NCI-H2029 treated with DMSO at 0.1 percent for 48 hours (cell line): Measurements from ENCODE around the gene RNH1.

Source experiments
- DNase-seq: peaks from one replicate; lab custom pipeline; 2025; lab: John Stamatoyannopoulos, UW

RNH1 gene

DNA sequence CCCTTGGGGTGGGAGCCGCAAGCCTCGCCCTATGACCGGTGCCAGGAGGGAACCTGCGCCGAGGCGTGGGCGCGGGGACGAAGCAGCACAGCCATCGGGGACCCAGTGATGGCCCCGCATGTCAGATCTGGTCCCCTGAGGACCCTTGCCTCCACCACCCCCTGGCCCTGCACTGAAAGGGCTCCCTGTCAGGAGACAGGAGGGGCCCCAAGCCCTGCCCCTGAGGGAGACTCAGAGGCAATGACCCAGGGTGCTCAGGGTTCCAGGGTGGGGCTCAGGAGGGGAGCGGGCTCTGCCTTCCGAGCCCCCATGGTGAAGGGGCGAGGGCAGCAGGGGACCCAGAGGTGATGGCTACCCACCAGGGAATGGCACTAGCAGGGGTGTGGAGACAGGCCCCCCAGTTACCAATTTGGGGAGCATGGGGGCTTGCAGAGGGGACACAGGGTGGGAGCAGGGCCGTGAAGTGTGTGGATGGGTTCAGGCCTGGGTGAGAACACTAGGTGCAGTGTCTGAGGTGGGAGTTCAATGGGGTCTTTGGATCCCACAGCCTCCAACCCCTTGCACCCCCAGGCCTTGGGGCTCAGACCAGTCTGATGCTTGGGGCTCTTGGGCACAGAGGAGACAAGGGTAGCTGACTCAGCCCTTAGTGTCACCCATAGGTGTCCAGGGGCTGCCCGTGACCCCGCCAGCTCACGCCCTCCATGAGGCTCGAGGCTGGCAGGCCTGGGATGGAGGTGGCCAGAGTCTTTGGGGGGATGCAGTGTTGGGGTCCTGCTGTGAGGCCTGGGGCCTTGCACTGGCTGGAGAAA lies 30.8 kb upstream of the RNH1 start:
- no peak for DNase-seq

DNA sequence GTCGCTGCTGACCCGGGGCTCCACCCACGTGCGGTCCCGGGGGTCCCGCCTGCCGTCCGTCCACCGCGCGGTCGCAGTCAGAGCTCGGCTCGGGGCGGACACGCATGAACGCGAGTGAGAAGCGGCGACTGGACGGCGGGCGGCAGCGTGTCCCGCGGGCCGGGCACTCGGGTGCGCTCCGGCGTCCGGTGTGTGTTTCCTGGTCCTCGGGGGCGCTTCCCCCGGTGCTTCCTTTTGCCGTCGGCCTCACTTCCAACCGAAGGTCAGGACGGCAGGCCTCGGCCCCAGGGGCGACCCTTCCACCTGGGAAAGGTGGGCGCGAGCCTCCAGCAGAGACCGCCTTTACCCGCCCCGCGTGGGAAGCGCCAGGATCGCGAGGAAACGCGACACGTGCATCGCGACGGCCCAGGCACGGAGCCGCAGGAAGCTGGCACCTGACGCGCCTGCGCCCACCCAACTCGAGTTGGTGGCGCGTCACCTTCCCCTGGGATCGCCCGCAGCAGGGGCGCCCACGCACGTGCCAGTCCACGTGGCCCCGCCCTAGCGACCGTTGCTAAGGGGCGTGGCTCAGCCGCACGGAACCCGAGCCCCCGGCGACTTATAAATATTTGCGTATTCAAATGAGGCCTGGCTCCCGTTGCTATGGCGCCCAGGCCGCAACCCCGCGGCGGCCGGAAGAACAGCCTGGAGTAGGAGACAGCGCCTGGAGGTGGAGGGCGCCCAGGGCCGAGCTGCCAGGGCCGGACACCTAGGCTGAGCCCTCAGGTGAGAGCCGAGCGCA lies 30.0 kb upstream of the RNH1 start, which contains the start of gene LRRC56:
LRRC56 (plus strand) TSS at position 687 of the 781 bp plus-strand sequence. CDS start 3,158 bp downstream, outside the sequence.
- DNase-seq = peak; percentile 63

DNA sequence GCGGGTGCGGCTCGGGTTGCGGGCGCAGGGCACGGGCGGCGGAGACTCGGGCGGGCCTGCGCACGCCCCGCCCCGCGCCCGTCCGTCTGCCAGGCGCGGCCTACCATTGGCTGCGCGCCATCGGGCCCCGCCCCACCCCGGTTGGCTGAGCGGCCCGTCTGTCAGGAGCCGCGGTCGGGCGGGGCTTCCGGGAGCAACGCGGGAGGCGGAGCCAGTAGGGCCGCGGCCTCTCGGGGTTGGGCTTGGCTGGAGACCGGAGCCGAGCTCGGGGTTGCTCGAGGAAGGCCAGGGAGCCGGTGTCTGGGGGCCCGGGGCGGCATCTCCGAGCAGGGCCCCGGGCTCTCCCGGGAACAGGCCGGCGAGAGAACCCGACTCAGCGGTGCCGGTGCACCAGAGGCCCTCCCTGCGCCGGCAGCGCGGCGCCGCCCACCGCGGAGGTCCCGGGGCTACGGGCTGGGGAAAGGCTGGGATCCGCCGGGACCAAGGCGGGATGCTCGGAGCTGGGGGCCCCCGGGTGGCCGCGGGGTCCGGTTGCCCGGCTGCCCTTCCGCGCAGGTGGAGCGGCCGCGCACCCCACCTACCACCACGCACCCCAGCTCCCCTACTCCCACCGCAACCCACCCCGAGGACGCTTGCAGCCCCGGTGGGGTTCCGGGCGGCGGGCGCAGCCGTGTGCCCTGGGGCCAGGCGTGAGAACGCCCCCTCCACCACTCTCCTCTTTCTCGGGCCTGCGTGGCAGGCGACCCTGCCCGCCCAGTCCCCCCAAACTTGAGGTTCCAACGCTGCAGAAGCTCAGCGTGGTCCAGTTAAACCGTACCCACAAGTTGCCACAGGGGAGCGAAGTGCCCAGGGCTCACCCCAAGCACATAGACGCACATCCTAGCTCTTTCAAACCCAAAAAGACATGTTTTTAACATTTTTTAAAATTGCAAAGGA lies 28.7 kb upstream of the RNH1 start, which contains the start of gene HRAS:
HRAS (minus strand) TSS at position 58 of the 936 bp plus-strand sequence.
- peak; percentile 57 for DNase-seq

DNA sequence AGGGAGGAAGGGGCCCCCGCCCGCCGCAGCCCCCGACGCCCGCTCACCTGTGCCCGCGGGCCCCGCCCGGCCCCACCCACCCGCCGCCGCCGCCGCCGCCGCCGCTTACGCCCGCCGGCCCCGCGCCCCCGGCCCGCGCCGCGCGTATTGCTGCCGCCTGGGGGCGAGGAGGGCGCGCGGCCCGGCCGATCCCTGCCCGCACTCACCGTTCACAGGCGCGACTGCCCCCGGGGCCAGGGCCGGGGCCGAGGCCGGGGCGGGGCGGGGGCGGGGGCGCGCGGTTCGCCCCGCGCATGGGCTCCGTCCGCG lies 28.1 kb upstream of the RNH1 start:
- DNase-seq = no peak

DNA sequence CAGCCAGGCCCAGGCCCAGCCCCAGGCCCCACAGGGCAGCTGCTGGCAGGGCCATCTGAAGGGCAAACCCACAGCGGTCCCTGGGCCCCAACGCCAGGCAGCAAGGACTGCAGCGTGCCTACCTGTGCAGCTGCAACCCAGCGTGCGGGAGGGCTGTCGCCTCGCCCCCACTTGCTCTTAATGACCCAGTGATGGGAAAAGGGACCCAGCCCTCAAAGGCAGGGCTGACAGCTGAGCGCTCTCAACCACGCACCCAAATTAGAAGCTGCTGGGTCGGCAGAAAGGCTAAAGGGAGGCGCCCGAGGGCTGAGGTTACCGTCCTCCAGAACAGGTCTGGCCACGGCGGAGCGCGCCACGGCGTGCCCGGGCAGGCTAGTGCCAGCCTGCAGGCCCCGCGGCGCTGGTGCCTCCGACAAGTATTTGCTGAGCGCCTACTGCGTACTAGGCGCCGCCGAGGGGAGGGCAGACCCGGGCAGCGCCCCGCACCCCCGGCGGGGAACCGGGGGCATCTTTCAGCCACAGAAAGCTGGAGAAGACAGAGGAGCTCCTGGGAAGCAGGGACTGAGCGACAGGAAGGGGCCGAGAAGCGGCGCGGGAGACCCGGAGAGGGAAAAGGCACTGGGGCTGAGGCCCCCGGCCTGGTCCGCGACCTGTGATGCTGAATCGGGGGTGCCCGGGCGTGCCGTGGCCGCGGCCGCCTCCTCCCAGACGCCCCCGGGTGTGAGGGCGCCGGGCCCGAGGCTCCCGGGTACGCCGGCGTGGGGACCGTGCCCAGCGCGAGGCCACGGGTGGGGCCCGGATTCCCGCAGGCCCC lies 27.6 kb upstream of the RNH1 start:
- no peak for DNase-seq

DNA sequence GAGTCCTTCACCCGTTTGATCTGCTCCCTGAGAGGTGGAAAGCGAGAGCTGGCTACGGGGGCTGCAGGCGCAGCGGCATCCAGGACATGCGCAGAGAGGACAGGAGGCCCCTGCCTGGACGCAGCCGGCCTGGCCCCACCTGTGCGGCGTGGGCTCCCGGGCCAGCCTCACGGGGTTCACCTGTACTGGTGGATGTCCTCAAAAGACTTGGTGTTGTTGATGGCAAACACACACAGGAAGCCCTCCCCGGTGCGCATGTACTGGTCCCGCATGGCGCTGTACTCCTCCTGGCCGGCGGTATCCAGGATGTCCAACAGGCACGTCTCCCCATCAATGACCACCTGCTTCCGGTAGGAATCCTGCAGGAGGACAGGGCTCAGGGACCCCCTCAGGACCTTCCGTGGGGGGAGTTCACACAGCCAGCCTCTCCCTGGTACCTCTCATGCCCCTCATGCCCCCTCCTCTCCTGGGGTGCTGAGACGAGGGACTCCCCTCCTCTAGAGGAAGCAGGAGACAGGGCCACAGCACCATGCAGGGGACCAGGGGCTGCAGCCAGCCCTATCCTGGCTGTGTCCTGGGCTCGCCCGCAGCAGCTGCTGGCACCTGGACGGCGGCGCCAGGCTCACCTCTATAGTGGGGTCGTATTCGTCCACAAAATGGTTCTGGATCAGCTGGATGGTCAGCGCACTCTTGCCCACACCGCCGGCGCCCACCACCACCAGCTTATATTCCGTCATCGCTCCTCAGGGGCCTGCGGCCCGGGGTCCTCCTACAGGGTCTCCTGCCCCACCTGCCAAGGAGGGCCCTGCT lies 26.7 kb upstream of the RNH1 start:
- DNase-seq = no peak

DNA sequence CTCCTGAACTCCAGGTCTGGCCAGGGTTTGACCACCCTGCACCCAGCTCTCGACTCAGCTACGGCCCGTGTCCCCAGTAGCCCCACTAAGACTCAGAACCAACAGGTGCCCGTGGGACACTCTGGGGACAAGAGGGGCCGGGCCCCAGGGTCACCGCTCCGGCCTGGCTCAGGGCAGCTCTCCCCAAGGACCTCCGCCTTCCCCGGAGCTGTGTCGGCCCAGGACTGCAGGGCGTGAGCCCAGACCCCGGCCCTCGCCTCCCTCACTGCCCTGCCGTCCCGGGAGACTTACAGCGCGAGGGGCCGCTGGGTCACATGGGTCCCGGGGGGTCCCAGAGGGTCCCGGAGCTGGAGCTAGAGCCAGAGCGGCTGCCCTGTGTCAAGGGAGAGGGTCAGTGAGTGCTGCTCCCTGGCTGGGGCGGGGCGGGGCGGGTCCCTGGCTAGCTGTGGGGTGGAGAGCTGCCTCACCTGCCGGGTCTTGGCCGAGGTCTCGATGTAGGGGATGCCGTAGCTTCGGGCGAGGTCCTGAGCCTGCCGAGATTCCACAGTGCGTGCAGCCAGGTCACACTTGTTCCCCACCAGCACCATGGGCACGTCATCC lies 26.0 kb upstream of the RNH1 start:
- DNase-seq = no peak

DNA sequence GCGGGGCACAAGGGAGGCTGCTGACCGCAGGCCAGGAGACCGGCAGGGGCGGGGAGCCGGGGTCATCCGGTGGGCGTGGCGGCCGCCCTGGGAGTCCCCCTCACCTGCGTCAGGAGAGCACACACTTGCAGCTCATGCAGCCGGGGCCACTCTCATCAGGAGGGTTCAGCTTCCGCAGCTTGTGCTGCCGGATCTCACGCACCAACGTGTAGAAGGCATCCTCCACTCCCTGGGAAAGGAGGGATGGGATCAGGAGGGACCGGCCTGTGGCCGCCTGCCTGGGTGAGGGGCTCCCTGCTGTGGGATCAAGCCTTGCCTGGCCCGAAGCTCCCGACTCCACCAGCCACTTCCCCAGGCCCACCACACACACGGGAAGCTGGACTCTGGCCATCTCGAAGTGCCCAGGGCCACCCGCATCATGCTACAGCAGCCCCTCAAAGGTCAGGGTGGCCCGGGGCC lies 25.5 kb upstream of the RNH1 start:
- DNase-seq = no peak

DNA sequence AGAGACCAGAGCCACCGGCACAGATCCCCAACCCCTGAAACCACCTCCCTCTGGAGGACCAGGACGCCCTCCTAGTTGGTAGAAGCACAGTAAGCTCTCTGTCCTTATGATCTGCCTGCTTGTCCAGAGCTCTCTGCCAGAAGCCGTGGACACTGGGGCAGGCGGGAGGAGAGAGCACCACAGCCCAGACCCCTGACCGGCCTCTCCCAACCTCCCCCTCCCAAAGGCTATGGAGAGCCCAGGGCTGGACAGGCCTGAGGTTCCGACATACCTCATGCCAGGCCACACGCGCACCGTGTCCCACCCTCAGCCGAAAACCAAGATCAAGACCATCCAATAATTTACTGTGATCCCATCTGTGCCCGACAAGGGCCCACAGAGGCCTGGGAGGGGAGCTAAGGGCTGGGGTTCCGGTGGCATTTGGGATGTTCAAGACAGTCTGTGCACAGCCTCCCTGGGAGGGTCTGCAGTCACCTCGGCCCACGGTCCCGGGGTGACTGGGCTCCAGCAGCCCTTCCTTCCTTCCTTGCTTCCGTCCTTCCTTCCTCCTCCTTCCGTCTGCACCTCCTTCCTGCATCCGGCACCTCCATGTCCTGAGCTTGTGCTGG lies 25.0 kb upstream of the RNH1 start:
- DNase-seq = no peak

DNA sequence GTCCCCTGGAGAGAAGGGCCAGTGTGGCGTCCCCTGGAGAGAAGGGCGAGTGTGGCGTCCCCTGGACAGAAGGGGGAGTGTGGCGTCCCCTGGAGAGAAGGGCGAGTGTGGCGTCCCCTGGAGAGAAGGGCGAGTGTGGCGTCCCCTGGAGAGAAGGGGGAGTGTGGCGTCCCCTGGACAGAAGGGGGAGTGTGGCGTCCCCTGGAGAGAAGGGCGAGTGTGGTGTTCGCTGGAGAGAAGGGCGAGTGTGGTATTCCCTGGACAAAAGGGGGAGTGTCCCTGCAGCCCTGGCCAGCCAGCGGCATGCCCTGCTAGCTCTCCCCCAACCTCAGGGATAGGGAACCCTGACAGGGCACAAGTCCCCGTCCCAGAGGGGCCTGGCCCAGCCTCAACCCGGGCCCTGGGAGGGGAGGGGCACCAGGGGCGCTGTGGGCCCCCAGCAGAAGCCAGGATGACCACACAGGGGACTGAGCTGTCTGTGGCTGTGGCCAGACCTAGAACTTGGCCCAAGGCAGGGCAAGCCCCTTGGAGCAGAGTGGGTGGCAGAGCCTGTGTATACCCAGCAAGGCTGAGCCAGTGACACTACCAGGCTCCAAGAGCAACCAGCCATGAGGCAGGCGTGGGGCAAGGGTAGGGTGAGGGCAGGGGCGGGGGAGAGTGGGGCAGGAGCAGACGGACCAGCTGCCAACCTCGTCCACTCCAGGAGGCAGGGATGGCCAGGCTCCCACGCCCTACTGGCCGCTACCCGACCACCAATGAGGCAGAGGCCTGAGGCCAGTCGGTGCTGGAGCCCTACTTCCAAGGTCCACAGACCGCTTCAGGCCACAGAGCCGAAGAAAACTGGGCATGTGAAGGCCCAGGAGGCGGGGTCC lies 24.2 kb upstream of the RNH1 start:
- DNase-seq = no peak

DNA sequence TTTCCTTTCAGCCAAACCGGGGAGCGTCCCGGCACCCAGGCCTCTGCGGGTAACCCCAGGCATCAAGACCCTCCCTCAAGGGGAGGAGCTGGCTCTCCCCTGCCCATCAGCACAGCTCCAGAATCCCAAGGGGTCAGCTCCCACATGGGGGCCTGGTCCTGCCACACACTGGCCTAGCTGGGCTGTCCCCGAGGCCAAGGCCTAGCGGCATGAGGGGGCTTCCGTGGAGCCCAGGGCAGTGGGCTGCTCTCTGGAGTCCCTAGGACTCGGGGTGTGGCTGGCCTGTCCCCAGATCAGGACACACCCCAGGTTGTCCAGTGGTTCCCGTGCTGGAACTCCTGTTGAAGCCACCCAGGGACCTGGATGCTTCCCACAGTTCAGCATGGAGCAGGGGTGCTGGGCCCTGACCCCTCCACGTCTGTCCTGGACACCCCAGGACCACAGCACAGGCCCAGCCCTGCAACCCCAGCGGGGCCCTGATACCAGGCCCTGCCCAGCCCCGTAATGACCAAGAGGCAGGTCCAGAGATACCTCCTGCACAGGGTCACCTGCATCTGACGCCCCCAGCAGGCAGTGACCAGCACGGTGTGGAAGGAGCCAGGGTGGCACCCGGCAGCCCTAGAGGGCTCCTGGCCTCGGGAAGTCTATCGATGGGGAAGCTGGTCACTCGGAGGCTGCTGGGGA lies 22.8 kb upstream of the RNH1 start:
- no peak for DNase-seq

DNA sequence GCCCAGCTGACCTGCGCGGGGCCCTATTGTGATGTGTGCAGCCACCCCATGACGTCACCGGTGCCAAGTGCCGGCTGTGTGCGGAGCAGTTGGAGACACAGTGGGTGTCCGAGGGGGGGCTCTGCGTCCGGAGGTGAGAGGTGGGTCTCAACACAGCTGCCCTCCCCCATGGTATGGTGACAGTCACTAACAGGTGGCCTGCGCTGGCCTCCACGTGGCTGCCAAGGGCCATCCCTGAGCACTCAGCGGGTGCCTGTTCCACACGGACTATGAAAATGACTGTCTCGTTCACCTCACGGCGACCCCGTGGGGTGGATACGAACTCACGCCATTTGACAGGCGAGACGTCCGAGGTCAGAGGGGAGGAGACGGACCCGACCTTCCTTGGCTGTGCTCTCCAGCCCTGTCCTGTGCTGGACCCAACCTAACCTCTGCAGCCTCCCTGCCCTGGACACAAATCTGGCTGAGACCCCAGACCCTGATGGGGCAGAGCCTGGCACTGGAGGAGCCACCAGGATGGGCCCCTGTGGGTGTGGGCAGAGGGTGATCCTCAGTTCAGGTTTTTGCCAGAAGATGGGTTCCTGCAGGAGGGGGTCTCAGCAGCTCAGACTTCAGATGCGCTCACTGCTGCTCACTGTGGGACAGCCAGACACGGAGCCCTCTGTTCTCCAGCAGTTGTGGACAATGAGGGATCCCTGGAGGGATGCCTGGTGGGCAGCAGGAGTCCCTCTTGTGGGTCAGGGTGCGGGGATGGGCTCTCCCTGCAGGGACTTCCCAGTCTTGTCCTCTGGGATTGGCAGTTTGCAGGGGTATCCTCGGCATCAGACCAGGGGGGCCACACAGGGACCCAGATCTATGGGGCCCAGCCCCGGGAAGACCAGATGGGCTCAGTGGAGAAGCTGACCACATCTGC lies 22.0 kb upstream of the RNH1 start:
- no peak for DNase-seq

DNA sequence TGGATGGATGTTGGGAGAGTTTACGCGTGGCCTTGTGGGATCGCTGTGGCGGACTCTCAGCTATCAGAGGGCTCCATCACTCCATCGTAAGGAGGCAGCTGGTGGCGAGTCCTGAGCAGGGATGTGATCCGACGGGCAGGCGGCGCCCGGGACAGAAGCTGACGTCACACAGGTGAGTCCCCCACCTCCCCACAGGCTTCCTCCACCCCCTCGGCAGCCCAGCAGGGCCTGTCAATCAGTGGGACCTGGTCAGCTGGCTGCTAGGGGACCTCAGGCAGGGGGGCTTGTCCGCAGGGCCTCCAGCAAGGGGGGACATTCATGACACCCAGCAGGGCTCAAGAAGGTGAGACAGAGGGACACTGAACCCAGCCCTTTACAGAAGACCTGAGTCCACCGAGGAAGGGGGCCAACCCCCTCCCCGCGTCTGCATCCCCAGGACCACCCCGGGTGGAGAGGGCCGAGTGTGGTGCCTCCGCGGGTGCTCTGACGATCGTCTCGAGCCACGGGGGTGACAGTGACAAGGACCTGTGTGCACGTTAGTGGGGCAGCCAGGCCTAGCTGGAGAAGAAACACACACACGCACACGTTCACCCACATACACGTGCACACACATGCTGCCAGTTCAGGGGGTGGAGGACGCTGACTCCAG lies 21.2 kb upstream of the RNH1 start:
- no peak for DNase-seq

DNA sequence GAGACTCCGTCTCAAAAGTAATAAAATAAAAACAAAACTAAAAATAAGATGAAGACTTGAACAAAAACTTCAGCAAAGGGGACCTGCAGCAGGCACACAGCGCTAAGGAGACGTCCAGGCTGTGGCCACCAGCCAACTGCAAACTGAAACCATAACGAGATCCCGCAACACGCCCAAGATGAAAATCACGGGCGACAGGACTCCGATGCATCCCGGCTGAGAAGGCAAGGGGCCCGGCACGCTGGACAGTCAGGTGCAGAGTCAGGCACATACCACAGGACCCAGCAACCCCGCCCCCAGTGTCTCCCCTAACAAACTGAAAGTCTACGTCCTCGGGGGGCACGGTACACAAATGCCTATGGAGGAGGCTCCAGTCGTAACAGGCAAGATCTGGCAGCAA lies 19.1 kb upstream of the RNH1 start:
- no peak for DNase-seq

DNA sequence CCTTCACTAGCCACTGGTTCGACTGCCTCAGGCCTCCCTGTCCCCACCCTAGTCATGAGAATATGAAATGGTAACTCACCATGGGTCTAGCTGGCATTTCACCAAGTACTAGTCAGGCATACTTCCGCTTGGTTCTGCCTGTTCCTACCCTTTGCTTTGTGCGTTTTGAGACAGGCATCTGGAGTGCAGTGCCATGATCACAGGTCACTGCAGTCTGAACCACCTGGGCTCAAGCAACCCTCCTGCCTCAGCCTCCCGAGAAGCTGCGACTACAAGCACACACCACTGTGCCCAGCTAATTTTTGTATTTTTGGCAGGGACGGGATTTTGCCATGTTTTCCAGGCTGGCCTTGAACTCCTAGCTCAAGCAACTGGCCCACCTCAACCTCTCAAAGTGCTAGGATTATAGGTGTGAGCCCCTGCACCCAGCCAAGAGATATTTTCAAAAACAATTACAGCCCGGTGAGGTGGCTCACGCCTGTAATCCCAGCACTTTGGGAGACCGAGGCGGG lies 14.2 kb upstream of the RNH1 start:
- no peak for DNase-seq
